Stimulated activated CD8-positive, alpha-beta memory T cell treated with anti-CD3 and anti-CD28 coated beads, Interleukin-2, amount 100 ng/mL, for 1 hour (primary cell): ENCODE data around the gene PSMD5.
"Not testable (repeated sequence)": the region's sequence is repeated elsewhere in the genome, so short reads cannot be mapped to it uniquely, and the experiment has no call there.

Experiments
- DNase-seq, 2 donors: peaks; one replicate each; pipeline ENCODE4 v3.0.0-alpha.2; 2020; ENCODE audit warnings: low read depth in 2 of 2

Gene PSMD5

DNA sequence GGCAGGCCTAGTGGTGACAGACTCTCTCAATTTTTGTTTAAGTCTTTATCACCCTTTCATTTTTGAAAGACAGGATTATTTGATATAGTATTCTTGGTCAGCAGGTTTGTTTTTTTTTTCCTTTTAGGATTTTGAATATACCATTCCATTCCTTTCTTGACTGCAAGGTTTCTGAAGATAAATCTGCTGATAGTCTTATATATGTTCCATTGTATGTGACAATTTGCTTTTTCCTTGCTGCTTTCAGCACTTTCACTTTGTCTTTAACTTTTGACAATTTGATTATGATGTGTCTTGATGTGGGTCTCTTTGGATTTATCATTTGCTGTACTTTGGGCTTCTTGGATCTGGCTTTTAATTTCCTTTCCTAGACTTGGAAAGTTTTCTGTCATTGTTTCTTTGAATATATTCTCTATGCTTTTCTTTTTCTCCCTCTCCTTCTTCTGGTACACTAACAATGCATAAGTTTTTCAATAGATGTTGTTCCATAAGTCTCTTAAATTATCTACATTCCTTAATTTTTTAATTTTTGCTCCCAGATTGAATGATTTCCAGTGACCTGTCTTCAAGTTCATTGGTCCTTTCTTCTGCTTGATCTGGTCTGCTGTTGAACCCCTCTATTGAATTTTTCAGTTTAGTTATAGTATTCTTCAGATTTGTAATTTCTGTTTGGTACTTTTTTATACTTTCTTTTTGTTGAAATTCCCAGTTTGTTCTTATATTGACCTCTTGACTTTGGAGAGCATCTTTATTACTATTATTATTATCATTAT lies 34.9 kb downstream of the PSMD5 start:
- DNase-seq, result no peak

- not testable (repeated sequence) for DNase-seq
These were observed 37.8 kb downstream of the PSMD5 start for GRCh38 chr9:120804784-120805363.

GRCh38 chr9:120801441-120801840 lies 41.3 kb downstream of the PSMD5 start:
- no peak for DNase-seq

DNA sequence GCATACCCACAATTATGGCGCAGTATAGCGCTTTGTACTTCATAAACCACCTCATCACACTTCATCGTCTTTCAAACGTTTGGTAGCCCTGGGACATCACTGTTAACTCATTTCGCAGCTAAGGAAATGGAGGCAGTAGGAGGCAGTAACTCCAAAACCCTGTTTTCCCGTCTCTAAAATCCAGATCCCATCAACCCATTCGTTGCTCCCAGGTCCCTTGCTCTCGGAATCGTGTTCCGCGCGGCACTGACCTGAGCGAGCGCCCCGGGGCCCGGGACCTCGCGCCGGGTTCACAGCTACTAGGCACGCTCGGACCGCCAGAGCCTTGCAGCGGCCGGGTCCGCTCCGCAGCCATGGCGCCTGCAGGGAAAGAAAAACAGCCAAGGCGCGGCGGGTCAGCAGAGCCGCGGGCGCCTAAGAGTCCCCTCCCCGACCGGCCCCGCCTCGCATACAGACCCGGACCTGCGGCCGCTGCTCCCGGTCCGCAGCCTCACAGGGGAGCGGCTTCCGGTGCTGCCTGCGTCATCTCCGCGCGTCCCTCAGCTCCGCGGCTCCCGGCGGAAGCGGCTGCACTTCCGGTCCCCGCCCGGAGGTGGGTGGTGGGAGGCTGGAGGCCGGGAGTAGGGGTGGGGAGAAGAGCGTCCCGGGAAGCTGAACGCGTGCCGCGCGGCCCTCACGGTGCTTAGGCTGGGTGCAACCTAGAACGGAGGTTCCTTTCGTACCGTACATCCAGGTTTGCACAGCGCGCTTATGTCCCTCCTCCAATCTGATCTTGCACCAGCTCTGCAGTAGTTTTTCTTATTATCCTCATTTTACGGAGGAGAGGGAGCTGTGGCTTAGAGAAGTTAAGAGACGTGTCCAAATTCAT lies 49.6 kb downstream of the PSMD5 start, which contains the start of gene FBXW2:
Gene FBXW2 (minus strand): TSS at position 519 of the 868 bp plus-strand sequence. CDS start 5,158 bp downstream, outside the sequence.
- peak; percentile 67 to 68 for DNase-seq

DNA sequence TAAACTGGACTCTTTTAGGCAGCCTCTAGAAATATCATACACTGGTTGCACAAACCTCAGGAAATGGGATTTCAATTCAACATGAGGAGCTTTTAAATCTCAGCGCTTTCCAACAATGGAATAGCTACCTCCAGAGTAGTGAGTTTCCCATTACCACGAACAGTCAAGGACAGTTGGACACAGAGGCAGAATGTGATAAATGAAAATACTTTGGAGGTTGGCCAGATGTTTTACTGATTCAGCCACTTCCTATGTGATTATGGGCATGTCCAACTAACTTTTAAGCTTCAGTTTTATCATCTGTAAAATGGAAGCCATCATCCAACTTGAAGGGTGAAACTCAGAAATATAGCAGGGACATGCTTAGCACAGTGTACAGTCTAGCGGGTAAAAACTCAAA lies 51.6 kb downstream of the PSMD5 start:
- DNase-seq, result no peak

DNA sequence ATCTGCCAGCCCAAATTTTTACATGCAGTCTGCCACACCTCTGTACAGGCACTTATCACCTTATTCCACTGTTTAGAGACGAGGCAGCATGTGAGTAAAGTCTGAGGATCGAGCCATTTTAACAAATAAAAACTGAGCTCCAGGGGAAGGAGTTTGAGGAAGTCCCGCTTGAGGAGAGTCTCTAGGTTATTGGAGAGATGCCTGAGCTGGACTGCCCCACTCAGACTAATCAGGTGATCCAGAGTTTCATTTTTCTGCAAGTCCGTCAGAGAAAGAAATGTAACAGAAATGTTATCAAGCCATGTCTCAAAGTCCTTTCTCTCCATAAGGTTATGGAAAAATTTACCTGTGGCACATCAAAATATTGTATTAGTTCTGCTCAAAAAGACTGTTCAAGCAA lies 54.8 kb downstream of the PSMD5 start:
- no peak for DNase-seq

- DNase-seq, result no peak
These were observed 59.1 kb downstream of the PSMD5 start for GRCh38 chr9:120783602-120784047.

- no peak for DNase-seq
These were observed 61.5 kb downstream of the PSMD5 start for GRCh38 chr9:120781236-120781635.

DNA sequence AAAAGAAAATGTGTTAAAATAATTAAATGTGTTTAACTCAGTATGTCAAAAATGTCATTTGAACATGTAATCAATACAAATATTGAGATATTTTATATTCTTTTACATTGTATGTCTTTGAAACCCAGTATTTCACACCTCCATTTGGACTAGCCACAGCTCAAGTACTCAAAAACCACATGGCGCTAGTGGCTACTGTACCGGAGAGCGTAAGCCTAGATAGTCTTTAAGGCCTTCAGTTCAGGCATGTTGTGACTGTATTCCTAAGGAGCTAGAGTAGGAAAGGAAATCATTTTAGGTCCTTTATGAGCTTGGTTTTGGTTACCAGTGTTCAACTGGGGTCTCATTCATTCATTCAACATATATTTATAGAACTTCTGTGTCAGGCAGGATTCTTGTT lies 62.4 kb downstream of the PSMD5 start:
- no peak for DNase-seq

- DNase-seq, result no peak
These were observed 63.5 kb downstream of the PSMD5 start for GRCh38 chr9:120779227-120779626.

DNA sequence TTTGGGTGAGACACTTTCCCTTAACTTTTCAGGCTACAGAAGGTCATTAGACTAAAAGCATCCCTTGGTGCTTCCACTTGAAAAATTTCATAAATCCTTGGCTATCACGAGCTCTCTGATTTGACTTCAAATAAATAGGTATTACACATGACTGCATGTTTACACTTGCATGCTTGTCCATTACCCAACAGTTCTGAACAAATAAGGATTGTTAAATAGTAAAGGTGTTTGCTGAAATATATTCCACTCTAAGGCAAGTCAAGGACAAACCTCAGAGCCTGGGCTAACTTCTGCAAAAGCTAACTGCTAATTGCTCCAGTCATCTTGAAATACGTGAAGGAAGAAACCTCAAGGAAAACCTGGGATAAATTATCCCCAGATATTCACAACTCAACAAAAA lies 64.0 kb downstream of the PSMD5 start:
- DNase-seq, result no peak

DNA sequence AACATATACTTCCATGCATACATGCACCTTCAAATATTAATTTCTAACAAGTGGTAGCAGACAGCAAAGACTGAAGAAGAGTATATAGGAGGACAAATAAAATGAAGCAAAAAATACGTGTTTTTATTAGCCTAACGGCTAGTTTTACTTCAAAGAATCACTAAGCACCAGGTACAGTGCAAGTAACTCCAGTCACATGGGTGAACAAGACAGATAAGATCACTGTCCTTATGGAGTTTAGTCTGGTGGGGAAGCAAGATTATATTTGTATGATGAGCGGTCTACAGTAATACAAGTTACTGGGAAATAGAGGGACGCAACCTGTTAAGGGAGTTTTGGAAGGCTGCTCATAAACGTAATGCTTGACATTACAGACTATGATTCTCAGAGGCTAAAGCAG lies 65.5 kb downstream of the PSMD5 start:
- DNase-seq, result no peak

- no peak for DNase-seq
These were observed 65.9 kb downstream of the PSMD5 start for GRCh38 chr9:120776788-120777187.

GRCh38 chr9:120775859-120776258 lies 66.9 kb downstream of the PSMD5 start:
- no peak for DNase-seq

DNA sequence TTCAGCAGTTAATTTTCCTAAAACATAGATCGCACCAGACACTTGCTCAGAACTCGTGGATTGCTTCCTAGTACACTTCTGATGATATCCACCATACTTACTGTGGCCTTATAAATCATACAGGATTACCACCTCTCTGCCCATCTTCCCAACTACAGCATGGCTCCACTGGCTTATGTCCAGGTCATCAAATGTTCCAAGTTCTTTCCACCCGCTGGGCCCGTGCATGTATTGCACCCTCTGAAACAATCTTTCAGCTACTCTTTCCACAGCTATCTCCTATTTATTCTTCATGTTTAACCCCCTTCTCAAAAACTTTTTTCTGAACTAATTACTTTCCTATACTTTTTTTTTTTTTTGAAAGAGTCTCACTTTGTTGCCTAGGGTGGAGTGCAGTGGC lies 68.0 kb downstream of the PSMD5 start:
- no peak for DNase-seq

DNA sequence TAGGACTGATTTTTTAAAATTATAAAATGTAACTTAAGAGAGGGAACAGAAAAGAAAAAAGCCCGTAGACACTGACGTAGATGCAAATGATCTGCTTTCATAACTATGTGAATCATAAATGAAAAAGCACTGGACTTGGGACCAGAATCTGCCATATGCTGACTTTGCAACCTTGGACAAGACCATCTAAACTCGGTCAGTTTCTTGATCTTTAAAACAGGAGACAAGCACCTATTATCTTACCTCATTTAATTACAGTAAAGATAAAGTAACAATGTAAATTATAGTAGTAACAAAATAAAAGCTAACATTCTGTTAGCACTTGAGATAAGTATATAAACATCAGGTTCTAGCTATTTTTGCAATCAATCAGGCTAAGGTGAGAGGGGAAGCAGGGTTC lies 69.5 kb downstream of the PSMD5 start:
- no peak for DNase-seq

DNA sequence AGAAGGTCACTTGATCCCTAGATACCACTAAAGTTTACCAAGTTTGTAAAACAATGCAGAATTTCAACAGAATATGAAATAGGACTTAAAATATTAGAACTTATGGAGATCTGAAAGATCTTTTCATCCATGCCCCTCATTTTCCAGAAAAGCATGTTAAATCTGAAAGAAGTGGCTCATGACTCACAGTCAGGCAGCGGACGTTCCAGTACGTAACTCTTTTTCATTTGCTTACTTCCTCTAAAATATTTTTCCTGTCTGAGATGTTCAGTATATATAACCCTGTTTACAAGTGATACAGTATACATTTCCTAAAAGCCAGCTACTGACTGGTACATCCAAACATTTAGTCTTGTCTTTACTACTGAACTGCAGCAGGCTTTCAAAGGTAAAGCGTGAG lies 71.8 kb downstream of the PSMD5 start:
- DNase-seq, result no peak

GRCh38 chr9:120768886-120769285 lies 73.8 kb downstream of the PSMD5 start:
- DNase-seq, result no peak

GRCh38 chr9:120768247-120768646 lies 74.5 kb downstream of the PSMD5 start:
- DNase-seq, result no peak

- DNase-seq, result no peak
These were observed 75.3 kb downstream of the PSMD5 start for GRCh38 chr9:120767451-120767850.
